ENCODE results near the gene EFNB3. TPM values are rescaled to one million over a fixed set of nuclear protein-coding genes. Genes with fewer than 3 reads are reported as not detected.

EFNB3 gene
- polyA plus RNA-seq, 1 of the 3 experiments (the other 2 are of a cell fraction), result 26.1 TPM

GRCh38 chr17:7737601-7738000, 32.6 kb downstream of the EFNB3 start (continued):
- TF ChIP-seq REST (IDR thresholded peaks at IDR 0.05; ENCODE audit: low read depth, low read length) (no peak), USF2 (IDR thresholded peaks at IDR 0.05; ENCODE audit: borderline replicate concordance, low read depth, low read length) (no peak)

GRCh38 chr17:7739746-7740145, 34.7 kb downstream of the EFNB3 start:
- CTCF ChIA-PET, result interaction anchor here (1.6 kb wide), 1 partner anchor 250 kb away, joined by 5 read pairs; no protein-coding TSS in a partner anchor
- Histone ChIP-seq H3K9me3 (no peaks in the 10 kb centered on the region), H3K79me2 (ENCODE audit: insufficient read depth) (no peaks in the 10 kb centered on the region), H4K20me1 (ENCODE audit: insufficient read depth) (no peaks in the 10 kb centered on the region), H3K4me3 (ENCODE audit: low read depth in 2 of 2, low read length in 1 of 2) (no peak overlapping the region), H3K4me2 (no peak overlapping the region), H3F3A (replicated peaks; ENCODE audit: insufficient read depth) (no peaks in the 10 kb centered on the region), H2AFZ (ENCODE audit: low read depth) (no peak overlapping the region), H3K9me2 (no peaks in the 10 kb centered on the region), H3K36me3 (replicated peaks in 1 of 2; ENCODE audit: control insufficient read depth in 1 of 2, insufficient read depth in 2 of 2, low read length in 1 of 2) (no peaks in the 10 kb centered on the region), H3K27me3 (ENCODE audit: insufficient read depth) (peaks cover 19% of the 10 kb centered on the region), H3K9ac (no peak overlapping the region), H3K4me1 (ENCODE audit: control insufficient read depth in 1 of 2, insufficient read depth in 2 of 2, low read depth in 1 of 2, low read length in 1 of 2) (no peaks in the 10 kb centered on the region; a peak in 1 of 4 replicates), H3K27ac (ENCODE audit: low read depth in 2 of 2, low read length in 1 of 2) (no peak overlapping the region)
- DNase-seq, result no peak
- WGBS (ENCODE audit: low lambda C conversion rate), result 64% methylated on average over 14 of the region's 14 CpGs
- TF ChIP-seq NFIC (IDR thresholded peaks at IDR 0.05; ENCODE audit: borderline replicate concordance), result no peak
- TF ChIP-seq FOSL2 (IDR thresholded peaks at IDR 0.05; ENCODE audit: borderline replicate concordance, low read depth), result no peak
- TF ChIP-seq FOXJ3 (CRISPR knock-in tag; IDR thresholded peaks at IDR 0.05), result no peak
- TF ChIP-seq TCF12 (IDR thresholded peaks at IDR 0.05), result no peak
- TF ChIP-seq RFX5 (IDR thresholded peaks at IDR 0.05; ENCODE audit: low read length), result no peak
- no peak for TF ChIP-seq EZH2phosphoT487 (IDR thresholded peaks at IDR 0.05; ENCODE audit: borderline replicate concordance, low read depth)
- no peak for TF ChIP-seq RCOR1 (IDR thresholded peaks at IDR 0.05; ENCODE audit: low read length)
- no peak for TF ChIP-seq RXRA (IDR thresholded peaks at IDR 0.05; ENCODE audit: borderline replicate concordance, low read depth)
- TF ChIP-seq YY1 (IDR thresholded peaks at IDR 0.05; ENCODE audit: low read depth), result no peak
- no peak for TF ChIP-seq CTCF (IDR thresholded peaks at IDR 0.05)
- TF ChIP-seq GABPA (IDR thresholded peaks at IDR 0.05; ENCODE audit: low read depth), result no peak
- TF ChIP-seq EP300 (IDR thresholded peaks at IDR 0.05; ENCODE audit: borderline replicate concordance in 1 of 2, low read depth in 1 of 2, low read length in 1 of 2), result no peak
- POLR2A ChIA-PET, result no interaction called here

All from SK-N-SH (cell line).